Peyer's patch (tissue), 4 donors: ENCODE results near the gene TNPO3.

Source experiments
- CTCF ChIP-seq, 6 experiments: fragments of 450-650 bp in 4 of 6; fragments of 200-600 bp in 2 of 6; sonication (generic) in 1 of 6; IDR thresholded peaks; one replicate each; pipeline ENCODE4 v1.5.1; 2017 to 2019; ENCODE audit warnings: antibody characterized with exemption in 6 of 6, mild to moderate bottlenecking in 3 of 6, moderate library complexity in 1 of 6
- POLR2A ChIP-seq, 2 donors: fragments of 450-650 bp; IDR thresholded peaks; one replicate each; pipeline ENCODE4 v1.5.1; 2017; ENCODE audit warnings: antibody characterized with exemption in 2 of 2, mild to moderate bottlenecking in 2 of 2, moderate library complexity in 2 of 2

- TF ChIP-seq POLR2A (IDR thresholded peaks at IDR 0.05) (no peak), CTCF (IDR thresholded peaks at IDR 0.05) (no peak)
Measured at GRCh38 chr7:128954830-128955802, 99.8 kb downstream of the TNPO3 start.
